NCI-H187 (cell line): ENCODE results near the gene AHSP.
"Not testable (repeated sequence)": the region's sequence is repeated elsewhere in the genome, so short reads cannot be mapped to it uniquely, and the experiment has no call there.

ENCODE experiments used
- DNase-seq, 2 experiments: peaks; one replicate each; lab custom pipeline; 2025; lab: John Stamatoyannopoulos, UW

AHSP gene

DNA sequence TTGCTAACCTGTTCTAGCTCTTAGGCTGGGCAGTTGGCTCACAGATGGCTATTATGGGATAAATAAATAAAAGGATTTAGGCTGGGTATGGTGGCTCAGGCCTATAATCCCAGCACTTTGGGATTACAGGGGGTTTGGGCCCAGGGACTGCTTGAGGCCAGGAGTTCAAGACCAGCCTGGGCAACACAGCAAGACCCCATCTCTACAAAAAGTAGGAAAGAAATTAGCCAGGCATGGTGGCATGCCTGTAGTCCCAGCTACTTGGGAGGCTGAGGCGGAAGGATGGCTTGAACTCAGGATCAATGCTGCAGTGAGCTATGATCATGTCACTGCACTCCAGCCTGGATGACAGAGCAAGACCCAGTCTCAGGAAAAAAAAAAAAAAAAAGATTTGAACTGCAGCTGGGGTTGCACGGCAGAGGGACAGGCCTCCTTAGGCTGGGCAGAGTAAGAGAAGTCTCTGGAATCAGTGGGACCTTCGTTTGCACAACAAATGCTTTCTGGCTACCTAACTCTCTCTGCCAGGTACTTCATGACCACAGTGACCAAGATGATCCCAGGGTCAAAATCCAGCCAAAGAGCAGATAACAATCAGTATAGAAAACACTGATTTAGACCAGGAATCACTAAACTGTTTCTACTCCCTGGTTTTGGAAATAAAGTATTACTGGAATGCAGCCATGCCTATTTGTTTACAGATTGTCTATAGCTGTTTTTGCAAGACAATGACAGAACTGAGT lies 26.3 kb upstream of the AHSP start:
- no peak for DNase-seq

GRCh38 chr16:31501966-31502348 lies 25.7 kb upstream of the AHSP start:
- DNase-seq = no peak

DNA sequence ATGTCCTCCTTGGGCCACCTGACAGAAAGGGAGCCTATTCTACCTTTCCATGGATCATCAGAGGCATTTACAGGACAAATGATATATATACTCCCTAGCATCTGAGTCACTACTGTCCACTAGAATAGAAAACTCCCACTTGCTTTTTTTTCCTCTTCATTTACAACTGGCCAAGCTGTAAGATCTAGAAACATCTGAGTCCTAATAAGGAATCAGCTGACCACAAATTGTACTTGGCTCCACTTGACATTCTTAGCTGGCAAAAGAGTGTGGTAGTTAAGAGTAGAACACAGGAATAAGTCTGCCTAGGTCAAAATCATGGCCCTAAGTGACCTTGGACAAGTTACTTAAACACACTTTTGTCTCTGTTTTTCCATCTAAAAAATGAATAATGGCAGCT lies 24.7 kb upstream of the AHSP start:
- DNase-seq = no peak

DNA sequence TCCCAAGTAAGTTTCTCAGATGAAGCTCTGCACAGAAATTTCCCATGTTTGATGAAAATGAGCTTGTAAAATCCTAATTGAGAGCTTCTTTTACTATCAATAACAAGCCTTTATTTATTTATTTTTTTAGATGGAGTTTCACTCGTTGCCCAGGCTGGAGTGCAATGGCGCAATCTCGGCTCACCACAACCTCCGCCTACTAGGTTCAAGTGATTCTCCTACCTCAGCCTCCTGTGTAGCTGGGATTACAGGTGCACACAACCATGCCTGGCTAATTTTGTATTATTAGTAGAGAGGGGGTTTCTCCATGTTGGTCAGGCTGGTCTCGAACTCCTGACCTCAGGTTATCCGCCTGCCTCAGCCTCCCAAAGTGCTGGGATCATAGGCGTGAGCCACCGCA lies 24.1 kb upstream of the AHSP start:
- not testable (repeated sequence) for DNase-seq

GRCh38 chr16:31504159-31504558 lies 23.5 kb upstream of the AHSP start:
- DNase-seq = no peak

DNA sequence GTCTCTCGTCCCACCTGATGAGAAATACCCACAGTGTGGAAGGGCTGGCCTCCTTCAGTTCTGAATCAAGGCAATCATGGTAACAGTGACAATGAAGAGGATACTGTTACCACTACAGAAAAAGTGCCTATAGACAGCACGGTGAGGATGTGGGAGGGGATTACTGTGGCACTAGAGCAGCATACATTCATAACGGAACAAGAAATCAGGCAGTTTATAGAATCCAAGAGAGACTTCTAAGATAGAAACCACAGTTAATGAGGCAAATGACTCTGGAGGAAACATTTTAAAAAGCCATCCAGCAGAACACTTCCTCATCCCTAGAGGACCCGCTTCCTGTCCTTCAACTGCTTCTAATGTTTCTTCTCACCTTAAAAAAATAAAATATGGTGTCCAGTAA lies 22.2 kb upstream of the AHSP start:
- DNase-seq = no peak

DNA sequence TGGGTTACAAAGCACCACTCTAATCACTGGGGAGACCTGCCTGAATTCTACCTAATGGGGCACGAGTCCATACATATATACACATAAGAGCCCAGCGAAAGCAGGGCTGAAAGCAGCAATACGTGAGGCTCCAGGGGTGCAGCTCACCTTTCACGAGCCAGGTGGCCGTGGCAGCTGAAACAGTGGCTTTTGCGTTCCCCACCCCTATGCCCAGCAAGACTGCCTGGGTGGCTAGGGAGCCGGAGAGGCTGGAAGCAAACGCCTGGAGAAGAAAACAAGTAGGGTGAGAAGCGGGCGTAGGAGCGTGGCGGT lies 20.1 kb upstream of the AHSP start:
- no peak for DNase-seq

- DNase-seq = peak; percentile 20 to 50
These were observed 19.6 kb upstream of the AHSP start, which contains the start of gene RUSF1 for GRCh38 chr16:31507929-31508705. TSS of gene RUSF1 (minus strand) at chr16:31508391. CDS start at chr16:31508373, 18 bp downstream.

DNA sequence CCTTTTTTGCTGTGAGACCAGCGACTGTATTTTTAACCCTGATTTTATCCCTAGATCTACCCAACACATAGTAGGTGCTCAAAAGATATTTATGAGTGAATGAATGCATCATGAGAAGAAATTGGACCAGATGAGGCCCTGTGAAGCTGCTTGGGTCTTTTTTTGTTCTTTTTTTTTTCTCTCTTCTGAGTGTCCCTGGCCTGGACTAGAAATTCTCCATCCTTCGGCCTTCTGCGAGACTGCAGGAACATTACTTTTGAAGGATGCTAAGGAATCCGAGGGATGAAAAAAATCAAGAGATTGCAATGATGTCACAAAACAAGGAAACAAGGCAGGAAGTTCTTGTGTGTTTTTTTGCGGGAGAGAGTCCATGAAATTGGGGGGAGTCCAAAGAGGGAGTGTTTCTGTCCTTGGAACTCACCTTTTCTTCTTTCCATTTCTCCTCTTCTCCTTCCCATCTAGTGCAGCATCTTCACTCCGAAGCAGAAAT lies 18.9 kb upstream of the AHSP start:
- no peak for DNase-seq

DNA sequence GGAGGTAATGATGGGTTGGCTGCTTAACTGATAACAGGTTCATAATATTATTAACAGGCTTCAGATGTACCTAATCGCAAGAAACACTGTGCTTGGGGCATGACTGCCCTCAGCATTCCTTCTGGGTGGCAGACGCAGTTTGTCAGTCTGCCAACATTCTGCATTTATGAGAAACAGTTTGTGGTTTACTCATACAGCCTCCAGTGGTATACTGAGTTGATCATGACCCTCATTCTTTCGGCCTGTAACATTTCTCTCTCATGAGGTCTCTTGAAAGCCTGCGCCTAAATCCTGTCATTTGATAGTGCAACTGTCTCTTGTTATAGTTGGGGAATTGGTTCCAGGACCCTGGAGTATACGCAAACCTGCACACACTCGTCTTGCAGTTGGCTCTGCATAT lies 14.6 kb upstream of the AHSP start:
- DNase-seq = no peak

DNA sequence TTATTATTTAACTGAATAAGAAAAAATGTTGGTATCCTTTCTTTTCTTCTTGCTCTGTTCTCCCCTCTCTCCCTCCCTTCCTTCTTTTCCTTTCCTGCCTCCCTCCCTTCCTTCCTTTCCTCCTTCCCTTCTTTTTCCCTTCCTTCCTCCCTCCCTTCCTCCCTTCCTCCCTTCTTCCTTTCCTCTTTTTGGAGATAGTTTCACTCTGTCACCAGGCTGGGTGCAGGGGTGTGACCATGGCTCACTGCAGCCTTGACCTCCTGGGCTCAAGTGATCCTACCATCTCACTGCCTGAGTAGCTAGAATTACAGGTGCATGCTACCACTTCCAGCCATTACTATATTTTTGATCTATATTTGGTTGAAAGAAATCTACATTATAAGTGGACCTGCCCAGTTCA lies 13.8 kb upstream of the AHSP start:
- DNase-seq = no peak

DNA sequence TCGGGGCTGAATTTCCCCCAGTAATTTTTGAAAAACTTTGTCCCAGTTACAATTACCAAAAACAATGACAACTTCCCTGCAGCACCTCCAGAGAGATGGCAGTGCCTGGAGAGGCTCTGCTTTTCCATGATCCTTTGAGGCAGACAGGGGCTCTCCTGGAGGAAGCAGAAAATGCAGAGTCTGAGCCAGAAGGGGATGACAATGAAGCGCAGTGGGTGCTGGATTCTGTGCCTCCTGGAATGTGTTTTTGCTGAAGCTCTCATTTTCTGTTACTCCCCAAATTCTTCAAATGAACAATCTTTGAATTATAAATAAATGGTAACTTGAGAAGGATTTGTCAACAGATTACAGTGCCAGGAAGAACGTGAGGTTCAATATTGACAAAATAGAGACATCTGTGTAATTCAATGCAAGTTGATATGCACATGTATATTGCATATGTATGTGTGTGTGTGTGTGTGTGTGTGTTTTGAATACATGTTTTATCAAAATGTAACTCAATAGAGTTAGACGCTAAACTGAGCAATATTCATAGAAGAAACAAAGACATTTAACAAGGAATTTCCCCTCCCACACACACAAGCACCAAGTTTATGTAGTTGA lies 9.8 kb upstream of the AHSP start:
- no peak for DNase-seq

- DNase-seq = no peak
These were observed 7.8 kb upstream of the AHSP start for GRCh38 chr16:31519759-31520431.

GRCh38 chr16:31521368-31521767 lies 6.3 kb upstream of the AHSP start:
- no peak for DNase-seq

DNA sequence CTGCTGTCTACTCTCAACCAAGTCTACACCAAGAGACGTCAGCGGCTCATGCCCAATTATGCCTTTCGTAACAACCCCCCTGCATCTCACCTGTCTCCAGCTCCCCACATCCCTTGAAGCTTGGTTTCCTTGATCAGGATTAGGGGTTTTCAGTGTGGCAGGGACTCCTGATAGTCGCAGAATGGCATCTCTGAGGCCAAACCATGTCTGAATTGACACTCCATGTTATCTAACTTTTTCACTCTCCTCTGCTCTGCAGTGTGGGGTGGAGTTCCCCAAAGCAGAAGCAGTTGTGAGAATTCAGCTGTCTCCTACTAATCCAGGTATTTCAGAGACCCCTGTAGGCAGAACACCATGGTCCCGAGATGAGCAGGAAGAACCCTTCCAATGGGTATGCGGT lies 5.6 kb upstream of the AHSP start:
- DNase-seq = no peak

DNA sequence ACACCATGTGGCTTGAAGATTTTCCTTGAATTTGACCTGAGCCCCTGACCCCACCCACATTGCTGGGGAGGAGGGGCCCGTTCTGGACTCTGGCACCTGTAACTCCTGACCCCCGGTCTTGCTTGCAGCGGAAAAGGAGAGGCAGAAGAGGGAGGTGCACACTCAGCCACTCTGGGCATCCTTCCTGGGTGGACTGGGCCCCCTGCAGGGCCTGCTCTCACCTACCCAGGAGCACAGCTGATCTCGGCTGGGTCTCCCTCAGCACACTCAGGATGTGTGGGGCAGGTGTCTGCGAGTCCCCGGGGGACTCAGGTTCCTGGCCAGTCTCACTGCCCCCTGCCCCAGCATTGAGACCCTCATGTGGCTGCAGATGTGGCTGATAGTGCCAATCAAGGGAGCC lies 3.9 kb upstream of the AHSP start:
- DNase-seq = not testable (repeated sequence)

- no peak for DNase-seq
These were observed 2.6 kb upstream of the AHSP start for GRCh38 chr16:31525113-31525512.

DNA sequence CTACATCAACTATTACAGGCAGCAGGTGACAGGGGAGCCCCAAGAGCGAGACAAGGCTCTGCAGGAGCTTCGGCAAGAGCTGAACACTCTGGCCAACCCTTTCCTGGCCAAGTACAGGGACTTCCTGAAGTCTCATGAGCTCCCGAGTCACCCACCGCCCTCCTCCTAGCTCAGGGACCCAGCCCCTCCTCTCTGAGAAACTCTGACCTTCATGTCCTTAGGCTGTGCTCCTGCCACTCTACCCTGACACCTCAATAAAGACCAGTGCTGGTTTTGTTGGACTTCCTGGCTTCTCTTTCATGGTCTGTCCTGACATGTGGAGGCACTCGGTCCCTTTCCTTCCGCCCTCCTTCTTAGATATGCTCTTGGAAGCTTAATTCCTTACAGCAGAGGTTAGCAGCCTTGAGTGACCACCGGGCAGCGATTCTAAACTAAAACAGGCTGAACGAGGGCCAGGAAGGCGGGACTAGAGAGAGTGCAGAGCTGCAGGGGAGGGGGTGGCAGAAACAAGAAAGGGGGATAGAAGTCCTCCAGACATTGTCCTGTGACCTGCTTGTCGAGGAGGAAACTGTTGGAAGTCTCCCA lies 915 bp downstream of the AHSP start:
- no peak for DNase-seq

DNA sequence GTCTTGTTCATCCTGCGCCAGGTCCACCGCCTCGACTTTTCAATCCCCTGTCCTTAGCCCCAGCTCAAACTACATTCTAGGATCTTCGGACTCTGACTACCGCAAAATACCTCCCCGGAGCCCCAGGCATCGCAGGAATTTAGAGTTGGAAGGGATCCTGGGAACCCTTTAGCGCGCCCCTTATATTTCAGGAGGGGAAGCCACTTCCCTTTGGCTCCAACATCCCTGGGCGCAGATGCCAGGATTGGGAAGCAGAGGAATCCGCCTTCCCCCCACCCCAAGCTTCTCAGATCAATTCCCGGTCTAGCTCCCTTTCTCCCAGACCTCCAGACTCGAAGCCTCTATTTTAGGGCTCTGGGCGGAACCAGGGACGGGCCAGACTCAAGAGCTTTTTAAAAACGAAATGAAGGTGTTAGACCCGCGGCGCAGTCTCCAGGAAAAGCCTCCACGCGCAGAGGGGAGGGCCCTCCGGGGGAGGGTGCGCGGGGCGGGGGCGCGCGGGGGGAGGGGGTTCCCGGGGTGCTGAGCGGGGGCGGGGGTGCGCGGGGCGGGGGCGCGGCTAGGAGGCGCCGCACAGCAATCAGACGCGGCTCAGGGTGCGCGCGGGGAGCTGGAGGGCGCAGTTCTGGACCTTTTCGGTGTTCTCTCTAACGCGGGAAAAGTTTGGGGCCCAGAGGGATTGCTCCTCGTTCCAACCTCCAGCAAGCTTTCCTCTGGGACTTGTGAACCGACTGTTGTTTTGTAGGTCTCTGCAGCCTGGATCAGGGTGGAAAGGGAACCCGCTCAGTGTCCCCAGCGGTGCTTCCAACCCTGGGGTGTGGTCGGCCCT lies 1.6 kb downstream of the AHSP start:
- DNase-seq = no peak

- DNase-seq = no peak
These were observed 2.2 kb downstream of the AHSP start for GRCh38 chr16:31529937-31530312.

- DNase-seq = no peak
These were observed 2.7 kb downstream of the AHSP start for GRCh38 chr16:31530405-31530804.
